ENCODE measurements around the gene LCN12. TPM values are rescaled to one million over a fixed set of nuclear protein-coding genes. Genes with fewer than 3 reads are reported as not detected.

Gene LCN12, protein sequence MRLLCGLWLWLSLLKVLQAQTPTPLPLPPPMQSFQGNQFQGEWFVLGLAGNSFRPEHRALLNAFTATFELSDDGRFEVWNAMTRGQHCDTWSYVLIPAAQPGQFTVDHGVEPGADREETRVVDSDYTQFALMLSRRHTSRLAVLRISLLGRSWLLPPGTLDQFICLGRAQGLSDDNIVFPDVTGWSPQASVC
- not detected in 2 replicates for total RNA-seq

DNA sequence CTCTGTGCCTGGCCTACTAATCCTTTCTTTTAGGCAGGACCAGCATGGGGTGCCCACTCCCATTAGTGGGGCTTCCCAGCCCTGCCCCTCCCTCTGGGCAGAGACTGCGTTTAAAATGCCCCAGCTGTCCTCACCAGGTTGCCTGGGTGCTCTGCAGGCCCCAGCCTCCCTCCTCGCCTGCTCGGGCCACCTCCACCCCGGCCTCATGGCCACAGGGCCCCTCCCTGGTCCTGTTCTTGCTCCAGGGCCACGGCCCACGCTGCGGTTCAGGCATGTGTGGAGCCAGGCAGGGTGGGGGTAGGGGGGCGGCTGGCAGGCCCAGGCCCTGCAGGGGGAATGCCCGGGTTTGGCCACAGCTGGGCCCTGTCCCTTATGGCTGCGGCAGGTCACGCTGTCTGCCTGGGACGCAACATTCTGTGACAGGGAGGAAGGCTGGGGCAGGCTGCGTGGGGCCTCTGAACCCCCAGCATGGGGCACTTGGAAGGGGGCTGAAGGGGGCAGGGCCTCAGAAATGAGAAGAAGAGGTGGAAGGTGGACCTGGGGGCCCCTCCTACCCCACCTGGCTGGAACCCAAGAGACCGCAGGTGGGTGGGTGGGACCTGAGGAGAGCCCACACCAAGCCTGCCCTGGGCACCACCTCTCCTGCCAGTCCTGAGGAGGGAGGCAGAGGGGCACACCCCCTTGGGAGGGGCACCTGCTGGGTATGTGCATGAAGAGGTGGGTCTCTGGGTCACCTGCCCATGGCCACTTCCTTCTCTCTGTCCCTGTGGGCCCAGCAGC is at the start of gene LCN12:
Gene LCN12 (plus strand): TSS at position 733 of the 780 bp plus-strand sequence. CDS start 55 bp downstream, outside the sequence.
- DNase-seq, result no peak

DNA sequence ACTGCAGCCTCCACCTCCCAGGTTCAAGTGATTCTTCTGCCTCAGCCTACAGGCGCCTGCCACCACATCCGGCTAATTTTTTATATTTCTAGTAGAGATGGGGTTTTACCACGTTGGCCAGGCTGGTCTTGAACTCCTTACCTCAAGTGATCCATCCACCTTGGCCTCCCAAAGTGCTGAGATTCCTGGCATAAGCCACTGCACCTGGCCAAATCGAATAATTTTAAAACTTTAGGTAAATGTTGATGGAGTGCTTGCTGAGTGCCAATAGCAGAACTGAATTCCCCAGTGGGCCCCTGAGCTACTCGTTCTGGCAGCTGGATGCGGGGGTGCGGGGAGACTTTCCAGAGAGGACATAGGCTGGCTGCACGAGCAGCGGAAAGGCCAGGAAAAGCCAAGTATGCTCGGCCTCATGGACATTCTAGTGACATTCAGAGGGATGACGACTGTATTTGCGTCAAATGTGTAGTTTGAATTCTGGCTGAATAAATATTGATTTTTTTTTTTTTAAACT is 49.0 kb upstream of the LCN12 start:
- no peak for DNase-seq

DNA sequence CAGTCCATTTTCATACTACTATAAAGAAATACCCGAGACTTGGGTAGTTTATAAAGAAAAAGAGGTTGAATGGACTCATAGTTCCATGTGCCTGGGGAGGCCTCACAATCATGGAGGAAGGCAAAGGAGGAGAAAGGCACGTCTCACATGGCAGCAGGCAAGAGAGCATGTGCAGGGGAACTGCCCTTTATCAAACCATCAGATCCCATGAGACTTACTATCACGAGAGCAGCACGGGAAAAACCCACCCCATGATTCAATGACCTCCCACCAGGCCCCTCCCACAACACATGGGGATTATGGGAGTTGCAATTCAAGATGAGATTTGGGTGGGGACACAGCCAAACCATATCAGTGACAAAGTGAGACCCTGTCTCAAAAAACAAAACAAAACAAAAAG is 45.8 kb upstream of the LCN12 start:
- DNase-seq, result no peak

DNA sequence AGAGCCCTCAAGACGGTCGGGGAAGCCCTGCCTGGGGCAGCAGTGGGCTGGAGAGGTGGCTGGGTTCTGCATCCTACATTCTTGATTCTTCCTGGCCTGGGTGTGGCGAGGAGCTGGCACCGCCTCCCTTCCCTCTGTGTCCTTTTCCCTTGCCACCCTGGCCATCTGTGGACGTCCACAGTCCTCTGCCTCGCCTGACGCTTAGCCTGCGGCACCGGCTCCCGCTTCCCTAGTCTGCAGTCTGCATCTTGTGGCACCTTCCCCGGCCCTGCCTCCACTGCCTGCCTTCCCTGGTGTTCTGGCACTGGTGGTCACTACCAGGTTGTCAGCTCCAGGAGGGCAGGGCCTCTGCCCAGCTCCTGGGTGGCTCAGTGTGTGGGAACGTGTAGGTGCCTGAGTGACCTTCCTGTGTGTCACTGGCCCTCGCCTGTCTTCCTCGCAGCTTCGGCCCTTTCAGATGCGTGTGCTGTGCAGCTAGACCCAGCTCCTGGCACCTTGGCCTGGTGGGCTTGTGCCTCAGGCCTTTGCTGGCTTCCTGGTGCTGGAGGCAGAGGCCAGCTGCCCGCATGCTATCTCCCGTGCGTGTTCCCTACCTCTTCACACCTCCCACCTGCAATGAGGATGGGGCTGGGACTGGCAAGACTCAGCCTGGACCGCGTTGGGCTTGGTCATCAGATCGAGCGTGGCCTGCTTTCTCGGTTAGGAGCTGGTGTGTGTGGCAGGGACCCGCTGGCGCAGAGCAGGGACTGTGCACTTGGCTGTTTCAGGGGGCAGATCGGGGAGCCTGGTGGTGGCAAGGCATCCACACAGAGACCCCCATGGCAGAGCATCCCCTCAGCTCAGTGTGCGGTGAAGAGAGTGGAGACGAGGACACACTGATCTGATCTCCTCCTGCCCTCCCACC is 44.8 kb upstream of the LCN12 start:
- DNase-seq, result no peak

DNA sequence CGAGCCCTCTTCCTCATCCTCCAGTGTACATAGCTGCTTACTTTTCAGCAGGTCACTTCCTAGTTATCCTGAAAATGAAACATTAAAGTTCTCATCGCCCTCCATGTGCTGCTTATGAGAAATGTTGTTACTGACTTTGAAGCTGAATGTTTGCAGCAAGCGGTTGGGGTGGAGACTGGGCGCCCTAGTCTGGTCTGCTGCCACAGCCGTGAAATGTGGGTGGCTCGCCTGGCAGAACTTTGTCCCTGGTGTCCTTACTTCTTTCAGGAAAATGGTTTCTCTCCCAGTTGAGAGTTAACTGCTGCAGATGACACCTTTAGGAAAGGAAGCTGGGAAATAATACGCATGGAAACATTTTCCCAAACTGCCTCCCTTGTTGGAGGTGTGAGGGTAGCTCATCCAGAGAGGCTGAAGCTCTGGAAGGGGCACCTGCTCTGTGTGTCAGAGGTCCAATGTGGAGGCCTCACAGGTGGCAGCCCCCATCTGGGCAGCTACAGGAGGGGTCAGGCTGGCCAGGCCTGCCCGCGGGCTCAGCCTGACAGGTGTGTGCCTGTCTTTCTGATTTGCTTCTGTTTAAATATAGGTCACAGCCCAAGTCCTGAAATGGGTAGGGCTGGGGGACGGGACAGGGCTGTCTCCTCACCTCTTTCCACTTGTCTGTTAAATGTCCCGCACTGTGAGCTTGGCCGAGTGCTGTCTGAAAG is 41.7 kb upstream of the LCN12 start:
- no peak for DNase-seq

DNA sequence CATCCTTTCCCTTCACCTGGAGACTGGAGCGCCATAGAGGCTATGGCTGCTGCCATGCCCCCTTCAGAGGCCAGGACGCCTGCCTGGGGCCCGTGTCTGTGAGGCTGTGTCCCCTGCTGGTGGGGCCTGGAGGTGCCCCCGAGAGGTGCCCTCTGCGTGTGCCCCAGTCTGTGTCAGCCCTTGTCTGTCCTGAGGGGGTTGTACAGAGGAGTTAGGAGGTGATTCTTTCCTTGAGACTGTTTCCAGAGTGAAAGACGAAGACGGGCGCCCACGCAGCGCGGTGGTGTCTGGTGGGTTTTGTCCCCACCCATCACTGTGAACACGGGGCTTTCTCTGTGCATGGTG is 41.2 kb upstream of the LCN12 start:
- no peak for DNase-seq

DNA sequence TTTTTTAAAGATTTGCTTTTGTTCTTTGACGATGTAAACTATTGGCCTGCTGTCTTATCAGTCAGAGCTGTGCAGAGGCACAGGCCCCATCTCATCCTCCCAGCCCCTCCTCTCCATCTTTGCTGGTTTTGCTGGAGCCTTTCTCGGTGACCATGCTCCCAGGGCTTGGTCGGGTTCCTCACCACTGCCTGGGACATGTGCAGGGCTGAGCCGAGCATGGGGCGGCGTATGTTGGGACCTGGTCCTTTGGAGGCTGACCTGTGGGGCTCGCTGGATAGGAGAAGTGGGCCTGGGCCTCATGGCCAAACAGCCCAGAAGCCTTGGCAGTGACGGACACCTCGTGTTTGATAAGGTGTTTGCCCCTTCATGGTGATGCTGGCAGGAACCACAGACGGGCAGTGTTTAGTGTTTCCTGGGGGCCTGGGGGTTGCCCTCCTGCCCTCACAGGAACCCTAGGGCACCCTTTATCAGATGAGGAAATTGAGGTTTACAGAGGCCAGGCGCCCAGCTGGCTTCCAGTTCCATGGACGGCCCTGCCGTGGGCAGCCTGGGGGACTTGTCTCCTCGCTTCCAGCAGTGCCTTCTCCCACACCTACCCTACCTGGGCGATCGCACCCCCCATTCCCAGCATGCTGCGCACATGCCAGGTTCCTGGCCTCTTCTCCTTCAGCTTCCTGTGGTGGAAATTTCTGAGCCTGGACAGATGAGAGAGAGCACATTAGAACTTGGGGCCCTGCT is 38.2 kb upstream of the LCN12 start:
- DNase-seq, result no peak

DNA sequence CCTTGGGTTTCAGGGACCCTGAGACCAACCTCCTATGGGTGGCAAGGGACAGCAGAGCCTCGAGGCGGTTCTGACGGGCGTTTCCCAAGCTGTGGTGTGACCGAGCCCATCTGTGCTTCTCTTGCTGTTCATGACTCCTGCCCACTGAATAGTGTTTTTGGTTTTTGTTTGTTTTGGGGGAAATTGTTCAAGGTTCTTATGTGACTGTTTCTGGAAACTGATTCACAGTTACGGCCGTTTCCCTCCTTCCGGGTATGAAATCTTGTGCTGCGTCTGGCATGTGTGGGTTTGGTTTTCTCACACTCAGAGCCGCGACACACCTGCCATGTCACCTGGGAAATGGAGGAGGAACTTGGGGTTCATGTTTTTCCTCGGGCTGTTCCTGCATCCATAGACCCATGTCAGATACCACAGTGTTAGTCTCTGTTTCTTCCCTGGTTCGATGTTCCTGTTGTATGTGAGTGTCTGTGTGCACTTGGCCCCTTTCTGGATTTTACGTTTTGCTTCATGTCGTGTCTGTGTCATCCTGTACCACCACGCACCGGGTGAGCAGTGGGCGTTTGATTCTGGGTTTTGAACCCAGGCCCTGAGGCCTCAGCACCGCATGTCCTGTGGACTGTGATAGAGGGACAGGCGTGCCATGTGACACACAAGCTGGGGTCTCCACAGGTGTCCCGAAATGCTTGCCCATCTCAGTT is 36.3 kb upstream of the LCN12 start:
- DNase-seq, result no peak

DNA sequence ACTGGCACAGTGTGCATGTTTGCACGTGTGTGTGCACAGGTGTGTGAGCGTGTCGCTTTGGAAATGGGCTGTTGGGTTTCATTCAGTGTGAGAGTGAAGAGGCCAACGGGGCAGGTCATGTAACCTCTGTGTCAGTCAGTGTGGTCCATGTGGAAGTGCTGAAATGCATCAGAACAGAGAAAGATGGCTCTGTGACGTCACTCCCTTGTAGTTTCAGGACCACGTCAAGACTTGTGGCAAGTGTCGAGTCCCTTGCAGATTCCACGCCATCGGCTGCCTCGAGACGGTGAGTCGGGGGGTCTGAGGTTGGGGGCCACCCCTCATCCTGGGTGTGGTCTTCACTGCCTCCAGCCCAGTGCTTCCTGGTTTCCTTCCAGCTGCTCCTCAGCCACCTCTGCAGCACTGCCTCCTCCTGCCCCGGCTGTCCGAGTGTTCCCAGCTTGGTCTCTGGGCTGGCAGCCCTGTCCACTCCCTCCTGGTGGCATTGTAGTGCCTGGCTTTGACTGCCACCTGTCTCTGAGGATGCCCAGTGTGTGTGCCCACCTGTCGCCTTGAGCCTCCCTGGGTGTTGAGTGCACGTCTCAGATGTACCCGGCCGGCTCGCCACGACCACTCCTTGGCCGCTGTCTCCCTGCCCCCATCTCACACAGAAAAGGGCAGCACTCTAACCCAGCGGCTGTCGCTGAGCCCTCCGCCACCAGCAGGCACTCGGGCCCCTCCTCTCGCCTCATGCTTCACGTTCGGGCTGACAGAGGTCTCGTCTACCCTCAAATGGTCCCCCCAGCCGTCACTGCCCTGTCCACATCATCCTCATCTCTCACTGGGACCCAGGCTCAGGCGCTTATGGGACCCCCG is 35.5 kb upstream of the LCN12 start:
- DNase-seq, result no peak

DNA sequence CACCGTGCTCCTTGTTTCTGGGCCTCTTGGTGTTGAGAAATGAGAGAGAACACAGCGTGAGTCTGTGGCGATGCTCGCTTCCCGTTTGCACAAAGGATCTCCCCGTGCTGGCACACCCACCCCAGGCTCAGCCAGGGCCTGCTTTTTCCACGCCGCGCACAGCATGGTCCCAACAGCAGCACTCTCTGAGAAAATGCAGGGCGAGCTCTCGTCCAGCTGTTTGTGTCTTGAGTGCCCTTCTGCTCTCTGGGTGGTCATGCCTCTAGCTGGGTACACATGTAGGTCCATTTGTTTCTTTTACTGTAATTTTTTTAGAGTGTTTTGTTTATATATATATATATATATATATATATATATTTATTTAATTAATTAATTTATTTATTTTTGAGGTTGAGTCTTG is 34.2 kb upstream of the LCN12 start:
- DNase-seq, result no peak

DNA sequence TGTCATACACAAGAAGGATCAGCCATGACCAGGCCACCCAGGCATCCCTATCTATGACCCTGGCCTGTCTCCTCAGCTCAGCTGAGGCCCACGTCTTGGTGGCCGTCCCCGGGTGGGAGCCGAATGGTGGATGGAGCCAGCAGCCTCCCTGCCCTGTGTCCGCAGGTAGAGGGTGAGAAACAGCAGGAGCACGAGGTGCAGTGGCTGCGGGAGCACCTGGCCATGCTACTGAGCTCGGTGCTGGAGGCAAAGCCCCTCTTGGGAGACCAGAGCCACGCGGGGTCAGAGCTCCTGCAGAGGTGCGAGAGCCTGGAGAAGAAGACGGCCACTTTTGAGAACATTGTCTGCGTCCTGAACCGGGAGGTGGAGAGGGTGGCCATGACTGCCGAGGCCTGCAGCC is 32.0 kb upstream of the LCN12 start:
- no peak for DNase-seq

DNA sequence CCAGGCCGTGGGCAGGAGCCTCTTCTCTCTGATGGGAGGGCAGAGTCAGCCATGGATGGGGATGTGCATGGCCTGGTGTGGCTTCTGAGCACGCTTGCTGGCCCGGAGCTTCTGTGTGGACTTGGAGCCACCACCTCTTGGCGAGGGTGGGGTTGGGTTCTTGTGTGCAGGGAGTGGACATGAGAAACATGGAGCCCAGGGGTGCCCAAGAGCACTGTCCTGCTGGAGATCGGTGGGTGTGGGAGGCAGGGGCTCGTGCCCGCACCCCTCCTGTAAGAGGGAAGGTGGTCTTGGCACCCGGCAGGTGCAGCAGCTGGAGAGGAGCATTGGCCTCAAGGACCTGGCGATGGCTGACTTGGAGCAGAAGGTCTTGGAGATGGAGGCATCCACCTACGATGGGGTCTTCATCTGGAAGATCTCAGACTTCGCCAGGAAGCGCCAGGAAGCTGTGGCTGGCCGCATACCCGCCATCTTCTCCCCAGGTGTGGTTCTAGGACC is 31.3 kb upstream of the LCN12 start:
- DNase-seq, result no peak

DNA sequence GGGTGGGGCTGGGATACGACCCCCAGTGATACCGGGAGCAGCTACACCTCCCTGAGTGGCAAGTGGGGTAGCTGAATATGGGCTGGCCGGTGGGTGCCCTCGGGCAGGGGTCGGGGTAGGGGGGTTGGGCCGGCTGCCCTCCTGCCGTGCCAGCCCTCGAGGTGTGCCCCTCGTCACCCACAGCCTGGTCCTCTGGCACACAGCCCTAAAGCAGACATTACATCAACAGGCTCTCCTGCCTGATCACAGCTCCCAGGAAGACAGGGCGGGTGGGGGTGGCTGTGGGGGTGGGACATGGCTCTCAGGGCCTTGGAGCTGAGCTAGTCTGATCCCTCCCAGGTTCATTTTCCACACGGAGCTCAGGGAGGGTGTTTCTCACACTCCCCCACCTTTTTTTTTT is 30.8 kb upstream of the LCN12 start:
- DNase-seq, result no peak

DNA sequence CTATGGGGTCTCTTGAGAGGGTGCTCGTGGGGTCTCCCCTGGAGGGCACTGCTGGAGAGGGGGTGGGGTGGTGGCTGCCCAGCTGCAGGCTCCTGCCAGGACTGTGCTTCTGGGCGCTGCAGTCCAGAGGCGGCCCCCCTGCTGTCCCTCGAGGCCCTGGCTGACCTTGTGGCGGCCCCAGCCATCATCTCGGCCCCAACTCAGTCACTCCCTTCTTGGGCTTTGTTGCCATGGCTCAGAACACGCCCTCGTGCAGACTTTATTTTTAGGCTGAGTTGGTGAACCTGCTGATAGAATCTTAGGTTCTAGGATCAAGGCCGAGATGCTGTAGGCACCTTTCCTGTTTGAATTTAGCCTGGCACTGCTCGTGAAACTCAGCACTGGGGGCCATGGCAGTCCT is 30.4 kb upstream of the LCN12 start:
- DNase-seq, result no peak

DNA sequence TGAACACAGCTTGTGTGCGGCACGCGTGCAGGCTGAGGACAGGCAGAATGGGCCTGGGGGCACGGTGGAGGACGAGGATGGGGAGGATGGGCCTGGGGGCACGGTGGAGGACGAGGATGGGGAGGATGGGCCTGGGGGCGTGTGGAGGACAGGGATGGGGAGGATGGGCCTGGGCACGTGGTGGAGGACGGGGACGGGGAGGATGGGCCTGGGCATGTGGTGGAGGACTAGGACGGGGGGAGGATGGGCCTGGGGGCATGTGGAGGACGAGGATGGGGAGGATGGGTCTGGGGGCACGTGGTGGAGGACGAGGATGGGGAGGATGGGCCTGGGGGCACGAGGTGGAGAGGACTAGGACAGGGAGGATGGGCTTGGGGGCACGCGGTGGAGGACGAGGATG is 29.5 kb upstream of the LCN12 start:
- no peak for DNase-seq

DNA sequence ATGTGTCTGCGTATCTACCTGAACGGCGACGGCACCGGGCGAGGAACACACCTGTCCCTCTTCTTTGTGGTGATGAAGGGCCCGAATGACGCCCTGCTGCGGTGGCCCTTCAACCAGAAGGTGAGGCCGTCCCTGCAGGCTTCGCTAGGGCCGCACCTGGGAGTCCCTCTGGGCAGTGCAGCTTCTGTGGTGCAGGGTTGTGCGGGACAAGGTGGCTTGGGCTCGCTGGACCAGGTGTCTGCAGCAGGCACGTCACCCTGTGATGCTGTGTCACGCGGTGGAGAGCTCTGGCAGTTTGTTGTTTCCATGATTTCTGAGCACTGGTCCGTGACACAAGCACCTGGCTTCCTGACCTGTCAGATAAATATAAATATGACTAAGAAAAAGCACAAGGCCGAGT is 28.2 kb upstream of the LCN12 start:
- no peak for DNase-seq

DNA sequence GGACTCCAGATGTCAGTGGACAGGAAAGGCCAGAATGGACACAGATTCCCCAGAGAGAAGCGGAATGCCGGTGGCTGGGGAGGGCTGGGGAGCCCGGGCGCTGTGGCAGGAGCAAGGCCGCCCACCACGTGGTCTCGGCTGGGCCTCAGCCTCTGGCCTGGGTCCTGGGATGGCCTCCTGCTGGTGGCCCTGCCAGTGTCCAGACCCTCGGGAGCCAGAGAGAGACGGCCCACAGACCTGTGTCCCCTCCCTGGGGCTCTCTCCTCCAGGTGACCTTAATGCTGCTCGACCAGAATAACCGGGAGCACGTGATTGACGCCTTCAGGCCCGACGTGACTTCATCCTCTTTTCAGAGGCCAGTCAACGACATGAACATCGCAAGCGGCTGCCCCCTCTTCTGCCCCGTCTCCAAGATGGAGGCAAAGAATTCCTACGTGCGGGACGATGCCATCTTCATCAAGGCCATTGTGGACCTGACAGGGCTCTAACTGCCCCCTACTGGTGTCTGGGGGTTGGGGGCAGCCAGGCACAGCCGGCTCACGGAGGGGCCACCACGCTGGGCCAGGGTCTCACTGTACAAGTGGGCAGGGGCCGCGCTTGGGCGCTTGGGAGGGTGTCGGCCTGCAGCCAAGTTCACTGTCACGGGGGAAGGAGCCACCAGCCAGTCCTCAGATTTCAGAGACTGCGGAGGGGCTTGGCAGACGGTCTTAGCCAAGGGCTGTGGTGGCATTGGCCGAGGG is 26.5 kb upstream of the LCN12 start:
- DNase-seq, result no peak

DNA sequence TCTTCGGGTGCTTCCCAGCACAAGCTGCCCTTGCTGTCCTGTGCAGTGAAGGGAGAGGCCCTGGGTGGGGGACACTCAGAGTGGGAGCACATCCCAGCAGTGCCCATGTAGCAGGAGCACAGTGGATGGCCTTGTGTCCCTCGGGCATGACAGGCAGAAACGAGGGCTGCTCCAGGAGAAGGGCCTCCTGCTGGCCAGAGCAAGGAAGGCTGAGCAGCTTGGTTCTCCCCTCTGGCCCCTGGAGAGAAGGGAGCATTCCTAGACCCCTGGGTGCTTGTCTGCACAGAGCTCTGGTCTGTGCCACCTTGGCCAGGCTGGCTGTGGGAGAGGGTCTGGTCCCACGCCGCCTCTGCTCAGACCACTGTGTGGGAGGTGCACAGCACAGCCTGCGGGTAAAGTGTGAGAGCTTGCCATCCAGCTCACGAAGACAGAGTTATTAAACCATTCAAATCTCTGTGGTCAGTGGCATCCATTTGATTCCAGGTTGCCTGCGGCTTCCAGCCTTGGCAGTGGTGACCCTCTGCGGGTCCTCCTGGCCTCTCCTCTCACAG is 25.8 kb upstream of the LCN12 start:
- DNase-seq, result peak; percentile 16

DNA sequence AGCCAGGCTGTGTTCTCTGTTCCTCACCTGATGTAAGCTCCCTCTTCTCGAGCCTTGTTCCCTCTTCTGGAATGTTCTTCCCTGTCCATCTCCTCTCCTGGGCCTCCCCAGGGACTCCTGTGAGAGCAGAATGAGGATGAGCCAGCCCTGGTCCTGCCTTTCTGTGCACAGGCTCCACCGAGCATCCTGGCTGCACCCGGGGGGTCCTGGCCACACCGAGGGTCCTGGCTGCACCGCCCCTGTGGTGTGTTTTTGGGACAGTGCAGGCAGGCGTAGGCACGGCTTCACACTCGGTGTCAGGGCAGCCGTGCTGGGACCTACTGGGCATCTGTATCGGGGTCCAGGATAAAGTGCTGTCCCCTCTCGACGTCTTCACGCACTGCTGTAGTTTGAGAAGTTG is 25.3 kb upstream of the LCN12 start:
- no peak for DNase-seq

Data from dermis blood vessel endothelial cell (primary cell).